DMS53 (cell line): Measurements from ENCODE around the gene CNTNAP2.

Experiments
- DNase-seq: peaks from one replicate; lab custom pipeline; 2025; lab: John Stamatoyannopoulos, UW

CNTNAP2 gene

GRCh38 chr7:147483634-147484292 is 1367.2 kb downstream of the CNTNAP2 start:
- peak; percentile 45 for DNase-seq

- peak; percentile 18 for DNase-seq
Measured at GRCh38 chr7:147485660-147486210, 1369.1 kb downstream of the CNTNAP2 start.

- DNase-seq, result no peak
Measured at GRCh38 chr7:147492606-147493005, 1376.0 kb downstream of the CNTNAP2 start.

- DNase-seq, result no peak
Measured at GRCh38 chr7:147496209-147496608, 1379.6 kb downstream of the CNTNAP2 start.

GRCh38 chr7:147497246-147497645 is 1380.6 kb downstream of the CNTNAP2 start:
- DNase-seq, result no peak

GRCh38 chr7:147498081-147498480 is 1381.5 kb downstream of the CNTNAP2 start:
- DNase-seq, result no peak

GRCh38 chr7:147509035-147509501 is 1392.5 kb downstream of the CNTNAP2 start:
- DNase-seq, result no peak

- DNase-seq, result no peak
Measured at GRCh38 chr7:147509541-147510200, 1393.1 kb downstream of the CNTNAP2 start.

GRCh38 chr7:147510201-147510542 is 1393.6 kb downstream of the CNTNAP2 start:
- no peak for DNase-seq

GRCh38 chr7:147510923-147511322 is 1394.3 kb downstream of the CNTNAP2 start:
- DNase-seq, result no peak

GRCh38 chr7:147513451-147513850 is 1396.8 kb downstream of the CNTNAP2 start:
- no peak for DNase-seq

- no peak for DNase-seq
Measured at GRCh38 chr7:147516391-147516790, 1399.8 kb downstream of the CNTNAP2 start.

GRCh38 chr7:147519062-147519461 is 1402.5 kb downstream of the CNTNAP2 start:
- no peak for DNase-seq

- no peak for DNase-seq
Measured at GRCh38 chr7:147523056-147523455, 1406.5 kb downstream of the CNTNAP2 start.

- no peak for DNase-seq
Measured at GRCh38 chr7:147524726-147525250, 1408.2 kb downstream of the CNTNAP2 start.

- no peak for DNase-seq
Measured at GRCh38 chr7:147525325-147525724, 1408.7 kb downstream of the CNTNAP2 start.

GRCh38 chr7:147535701-147536111 is 1419.1 kb downstream of the CNTNAP2 start:
- DNase-seq, result no peak

GRCh38 chr7:147539685-147540084 is 1423.1 kb downstream of the CNTNAP2 start:
- no peak for DNase-seq

- DNase-seq, result no peak
Measured at GRCh38 chr7:147540743-147541142, 1424.1 kb downstream of the CNTNAP2 start.

GRCh38 chr7:147541261-147541660 is 1424.7 kb downstream of the CNTNAP2 start:
- DNase-seq, result no peak

- peak; percentile 88 for DNase-seq
Measured at GRCh38 chr7:147547252-147547897, 1430.8 kb downstream of the CNTNAP2 start.

- DNase-seq, result no peak
Measured at GRCh38 chr7:147556317-147556716, 1439.7 kb downstream of the CNTNAP2 start.

GRCh38 chr7:147563669-147564068 is 1447.1 kb downstream of the CNTNAP2 start:
- no peak for DNase-seq
